ENCODE measurements around the gene NXPH1. TPM values are rescaled to one million over a fixed set of nuclear protein-coding genes. Genes with fewer than 3 reads are reported as not detected.

The NXPH1 gene
- total RNA-seq, 4 donors from 2014 or later = not detected

DNA sequence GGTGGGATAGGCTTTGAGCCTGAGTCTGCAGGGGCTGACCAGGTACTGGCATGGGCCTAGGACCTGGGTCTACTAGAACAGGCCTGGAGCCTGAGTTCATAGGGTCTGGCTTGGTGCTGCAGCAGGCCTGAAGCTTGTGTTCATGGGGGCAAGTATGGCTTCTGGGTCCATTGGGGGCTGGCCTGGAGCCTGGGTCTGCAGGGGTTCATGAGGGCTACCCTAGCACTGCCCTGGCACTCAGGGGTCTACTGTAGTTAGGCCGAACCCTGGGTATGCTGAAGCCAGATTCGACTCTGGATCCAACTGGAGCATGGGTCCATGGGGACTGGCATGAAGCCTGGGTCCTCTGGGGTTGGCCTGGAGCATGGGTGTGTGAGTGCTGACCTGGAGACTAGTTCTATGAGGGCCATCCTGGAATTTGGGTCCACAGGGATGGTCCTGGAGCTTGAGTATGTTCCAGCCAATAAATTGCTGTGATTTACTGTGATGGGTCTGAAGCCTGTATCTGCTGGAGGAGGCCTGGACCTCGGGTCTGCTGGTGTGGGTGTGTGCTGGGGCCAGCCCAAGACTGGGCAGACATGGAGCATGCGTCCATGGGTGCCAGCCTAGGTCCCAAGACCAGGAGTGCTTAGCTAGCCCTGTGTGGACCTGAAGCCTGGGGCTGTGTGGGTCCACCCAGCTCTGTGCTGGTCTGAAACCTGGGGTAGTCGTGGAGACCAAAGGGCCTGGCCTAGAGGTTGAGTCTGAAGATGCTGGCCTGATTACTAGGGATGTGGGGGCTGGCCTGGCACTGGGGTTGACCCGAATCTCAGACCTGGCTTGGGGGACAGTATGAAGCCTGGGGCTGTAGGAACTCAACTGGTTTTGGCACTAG is 235.5 kb downstream of the NXPH1 start:
- Histone ChIP-seq H3K9me3 (peaks cover 0 to 11% (median 0%) of the 10 kb centered on the region in 4 donors), H3K4me1 (no peaks in the 10 kb centered on the region), H3K27ac (replicated peaks in 1 of 4) (no peak overlapping the region), H3K27me3 (no peaks in the 10 kb centered on the region), H3K36me3 (no peaks in the 10 kb centered on the region), H3K4me3 (no peak overlapping the region)
- intact Hi-C loops (cut with DNase I) = no loop called here
- WGBS = 39% methylated on average over 2 of the region's 6 CpGs
- TF ChIP-seq POLR2A (IDR thresholded peaks at IDR 0.05; ENCODE audit: low read depth) (no peak), CTCF (IDR thresholded peaks at IDR 0.05) (no peak), POLR2AphosphoS5 (IDR thresholded peaks at IDR 0.05) (no peak), EP300 (IDR thresholded peaks at IDR 0.05) (no peak)
- DNase-seq (ENCODE audit: extremely low spot score) = no peak

DNA sequence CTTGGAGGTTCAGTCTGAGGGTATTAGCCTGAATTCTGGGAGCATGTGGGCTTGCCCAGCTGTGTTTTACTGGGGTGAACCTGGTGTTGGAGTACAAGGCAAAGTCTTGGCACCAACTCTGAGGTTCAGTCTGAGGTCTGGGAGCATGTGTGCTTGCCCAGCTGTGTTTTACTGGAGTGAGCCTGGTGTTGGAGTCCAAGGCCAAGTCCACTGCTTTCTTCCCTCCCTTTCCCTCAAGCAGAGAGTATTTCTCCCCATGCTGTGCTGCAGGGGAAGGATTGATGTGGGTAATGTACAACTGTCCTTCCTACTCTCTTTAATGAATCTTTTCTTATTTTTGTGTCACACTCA is 236.1 kb downstream of the NXPH1 start:
- intact Hi-C loops (cut with DNase I) = no loop called here
- Histone ChIP-seq H3K36me3 (no peaks in the 10 kb centered on the region), H3K27ac (replicated peaks in 1 of 4) (no peak overlapping the region), H3K27me3 (no peaks in the 10 kb centered on the region), H3K4me1 (no peaks in the 10 kb centered on the region), H3K4me3 (no peak overlapping the region), H3K9me3 (peaks cover 0 to 11% (median 0%) of the 10 kb centered on the region in 4 donors)
- DNase-seq (ENCODE audit: extremely low spot score) = no peak
- TF ChIP-seq CTCF (IDR thresholded peaks at IDR 0.05) (no peak), POLR2A (IDR thresholded peaks at IDR 0.05; ENCODE audit: low read depth) (no peak)

DNA sequence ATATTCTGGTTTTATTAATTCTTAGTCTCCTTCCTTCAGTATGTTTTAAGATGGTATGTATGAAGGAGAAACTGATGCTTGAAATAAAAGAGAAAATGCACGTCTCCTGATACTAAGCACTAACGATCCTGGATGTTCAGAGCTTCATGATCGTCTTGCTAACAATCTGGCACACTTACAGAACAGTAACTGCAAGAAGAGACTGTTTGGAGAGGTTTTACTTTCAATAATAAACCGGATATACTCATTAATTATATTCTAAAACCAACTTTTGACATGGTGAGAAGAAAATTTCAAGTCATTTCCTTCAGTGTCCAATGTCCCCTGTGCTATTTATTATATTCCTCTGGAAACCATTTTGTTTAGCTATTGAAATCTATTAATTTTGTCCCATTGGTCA is 251.0 kb downstream of the NXPH1 start:
- no peaks in the 10 kb centered on the region for H3K27me3 ChIP-seq
- intact Hi-C loops (cut with DNase I) = no loop called here
- H3K27ac ChIP-seq (replicated peaks in 1 of 4) = no peak overlapping the region
- no peaks in the 10 kb centered on the region for H3K9me3 ChIP-seq
- H3K4me3 ChIP-seq = no peak overlapping the region
- H3K36me3 ChIP-seq = no peaks in the 10 kb centered on the region
- no peaks in the 10 kb centered on the region for H3K4me1 ChIP-seq
- TF ChIP-seq POLR2AphosphoS5 (IDR thresholded peaks at IDR 0.05) (no peak), EP300 (IDR thresholded peaks at IDR 0.05) (no peak), POLR2A (IDR thresholded peaks at IDR 0.05; ENCODE audit: low read depth) (no peak), CTCF (IDR thresholded peaks at IDR 0.05) (no peak)
- WGBS = 53% methylated on average over 4 of the region's 4 CpGs
- no peak for DNase-seq (ENCODE audit: extremely low spot score)

GRCh38 chr7:8699875-8700624 is 266.6 kb downstream of the NXPH1 start:
- intact Hi-C loops (cut with DNase I) = no loop called here
- Histone ChIP-seq H3K9me3 (no peaks in the 10 kb centered on the region), H3K4me3 (no peak overlapping the region), H3K27me3 (no peaks in the 10 kb centered on the region), H3K4me1 (no peaks in the 10 kb centered on the region), H3K36me3 (no peaks in the 10 kb centered on the region), H3K27ac (replicated peaks in 1 of 4) (no peak overlapping the region)
- no peak for TF ChIP-seq CTCF (IDR thresholded peaks at IDR 0.05)
- no peak for TF ChIP-seq EP300 (IDR thresholded peaks at IDR 0.05)
- TF ChIP-seq POLR2AphosphoS5 (IDR thresholded peaks at IDR 0.05) = no peak
- TF ChIP-seq POLR2A (IDR thresholded peaks at IDR 0.05; ENCODE audit: low read depth) = no peak
- 56% methylated on average over 3 of the region's 3 CpGs for WGBS
- DNase-seq (ENCODE audit: extremely low spot score) = no peak
